ENCODE data around the gene MALL.
"Not testable (repeated sequence)": the region's sequence is repeated elsewhere in the genome, so short reads cannot be mapped to it uniquely, and the experiment has no call there.

Gene MALL

GRCh38 chr2:110120171-110121051 is 4.8 kb upstream of the MALL start:
- DNase-seq: no peak

- peak; percentile 51 for DNase-seq
Measured at GRCh38 chr2:110116033-110116710, 550 bp upstream of the MALL start.

GRCh38 chr2:110114831-110115255 is 779 bp downstream of the MALL start:
- peak; percentile 73 for DNase-seq

GRCh38 chr2:110113961-110114591 is 1.5 kb downstream of the MALL start:
- peak; percentile 91 for DNase-seq

GRCh38 chr2:110108291-110108690 is 7.3 kb downstream of the MALL start:
- not testable (repeated sequence) for DNase-seq

- peak; percentile 34 for DNase-seq
Measured at GRCh38 chr2:110107092-110108079, 8.2 kb downstream of the MALL start.

- DNase-seq: peak; percentile 71
Measured at GRCh38 chr2:110106642-110107041, 9.0 kb downstream of the MALL start.

GRCh38 chr2:110105608-110106467 is 9.8 kb downstream of the MALL start:
- DNase-seq: peak; percentile 92

GRCh38 chr2:110105183-110105582 is 10.4 kb downstream of the MALL start:
- DNase-seq: no peak

GRCh38 chr2:110104025-110104771 is 11.4 kb downstream of the MALL start:
- peak; percentile 95 for DNase-seq

GRCh38 chr2:110103061-110103961 is 12.3 kb downstream of the MALL start:
- peak; percentile 49 for DNase-seq

- DNase-seq: peak; percentile 58
Measured at GRCh38 chr2:110101901-110102803, 13.5 kb downstream of the MALL start.

- DNase-seq: peak; percentile 99
Measured at GRCh38 chr2:110101280-110101844, 14.3 kb downstream of the MALL start.

- DNase-seq: not testable (repeated sequence)
Measured at GRCh38 chr2:110100880-110101279, 14.7 kb downstream of the MALL start.

GRCh38 chr2:110100480-110100879 is 15.1 kb downstream of the MALL start:
- DNase-seq: no peak

GRCh38 chr2:110099471-110100225 is 16.0 kb downstream of the MALL start:
- no peak for DNase-seq

GRCh38 chr2:110099038-110099425 is 16.6 kb downstream of the MALL start:
- no peak for DNase-seq
